ENCODE data around the gene TUFT1. TPM values are rescaled to one million over a fixed set of nuclear protein-coding genes. Genes with fewer than 3 reads are reported as not detected.

TUFT1 gene
- total and polyA plus RNA-seq, 2 of the 13 experiments (the other 11 are each of a cell fraction or from before 2014, with no cell fraction given): 6.4 to 7.3 TPM

DNA sequence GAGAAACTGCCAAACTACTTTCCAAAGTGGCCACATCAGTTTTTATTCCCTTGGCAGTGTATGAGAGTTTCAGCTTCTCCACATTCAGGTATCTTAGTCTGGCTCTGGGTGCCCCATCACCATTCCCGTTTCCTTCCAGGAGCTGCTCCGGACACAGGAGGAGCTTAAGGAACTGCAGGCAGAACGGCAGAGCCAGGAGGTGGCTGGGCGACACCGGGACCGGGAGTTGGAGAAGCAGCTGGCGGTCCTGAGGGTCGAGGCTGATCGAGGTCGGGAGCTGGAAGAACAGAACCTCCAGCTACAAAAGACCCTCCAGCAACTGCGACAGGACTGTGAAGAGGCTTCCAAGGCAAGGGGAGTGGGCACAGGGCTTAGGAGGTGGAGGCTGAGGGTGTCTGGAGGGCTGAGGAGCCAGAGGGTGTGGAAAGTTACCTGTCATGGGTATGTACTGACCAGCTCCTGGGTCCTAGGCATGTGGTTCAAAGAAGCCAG, 10.9 kb upstream of the TUFT1 start (continued):
- TF ChIP-seq ZNF326 (CRISPR knock-in tag; IDR thresholded peaks at IDR 0.05; ENCODE audit: borderline replicate concordance): no peak
- TF ChIP-seq ZNF879 (CRISPR knock-in tag; IDR thresholded peaks at IDR 0.05): no peak

DNA sequence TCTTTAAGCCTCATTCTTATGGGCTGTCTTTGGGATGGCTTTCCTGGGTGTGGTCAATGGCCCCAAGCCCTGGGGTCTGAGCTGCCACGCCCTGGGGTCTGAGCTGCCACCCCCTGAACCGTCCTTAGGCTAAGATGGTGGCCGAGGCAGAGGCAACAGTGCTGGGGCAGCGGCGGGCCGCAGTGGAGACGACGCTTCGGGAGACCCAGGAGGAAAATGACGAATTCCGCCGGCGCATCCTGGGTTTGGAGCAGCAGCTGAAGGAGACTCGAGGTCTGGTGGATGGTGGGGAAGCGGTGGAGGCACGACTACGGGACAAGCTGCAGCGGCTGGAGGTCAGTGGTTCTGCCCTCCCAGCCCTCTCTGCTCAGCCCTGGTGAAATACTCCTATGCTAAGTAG, 10.3 kb upstream of the TUFT1 start:
- no peaks in the 10 kb centered on the region for H4K20me1 ChIP-seq (ENCODE audit: insufficient read depth, low read length)
- ATAC-seq: no peak
- in situ Hi-C loops (cut with HindIII; ENCODE audit: extremely low pct_ligation_motif_present, low pct_unique_long_range_greater_than_20kb) (loop anchor here (25.0 kb wide), 1 partner anchor 208 kb away; no protein-coding TSS in a partner anchor), intact Hi-C loops (cut with micrococcal nuclease; ENCODE audit: unreplicated experiment) (no loop called here)
- no peak overlapping the region for H3K9ac ChIP-seq (ENCODE audit: insufficient read depth, low read depth, low read length)
- no peak for FAIRE-seq
- BruUV-seq (replicated peaks): no TSS peak
- DNase-seq (ENCODE audit: low spot score): no peak
- no peak overlapping the region for H3K4me2 ChIP-seq (ENCODE audit: low read depth, low read length)
- H3K4me1 ChIP-seq (ENCODE audit: insufficient read depth, low read length): peaks cover under 1% of the 10 kb centered on the region; the same call in 1 of the 2 replicates
- no peaks in the 10 kb centered on the region for H3K79me2 ChIP-seq (ENCODE audit: insufficient read depth, low read length)
- no peak overlapping the region for H3K27ac ChIP-seq (ENCODE audit: extremely low read length, insufficient read depth, low read length)
- no peaks in the 10 kb centered on the region for H3K9me3 ChIP-seq (ENCODE audit: low read length)
- H3K4me3 ChIP-seq (replicated peaks in 1 of 3; ENCODE audit: insufficient read depth in 1 of 3, low read depth in 2 of 3, low read length in 3 of 3): no peak overlapping the region
- POLR2A ChIA-PET: interaction anchor here (1.1 kb wide), 1 partner anchor 10 kb away, joined by 3 read pairs; no protein-coding TSS in a partner anchor
- no peaks in the 10 kb centered on the region for H3K36me3 ChIP-seq (replicated peaks in 1 of 2; ENCODE audit: control insufficient read depth in 1 of 2, insufficient read depth in 2 of 2, low read length in 2 of 2)
- CTCF ChIA-PET (ENCODE audit: low intra/inter-chr PET ratio, low total read pairs): no interaction called here
- no peaks in the 10 kb centered on the region for H3K27me3 ChIP-seq (ENCODE audit: control insufficient read depth in 1 of 2, insufficient read depth in 2 of 2, low read length in 2 of 2)
- no peak overlapping the region for H2AFZ ChIP-seq (ENCODE audit: low read length)
- 92% methylated on average over 18 of the region's 18 CpGs for WGBS (ENCODE audit: low lambda C conversion rate)
- TF ChIP-seq NCOA5 (CRISPR knock-in tag; IDR thresholded peaks at IDR 0.05) (no peak), PHF21A (CRISPR knock-in tag; IDR thresholded peaks at IDR 0.05) (no peak), SMAD9 (CRISPR knock-in tag; IDR thresholded peaks at IDR 0.05) (no peak), HNF4A (CRISPR knock-in tag; IDR thresholded peaks at IDR 0.05) (no peak), GATAD1 (CRISPR knock-in tag; IDR thresholded peaks at IDR 0.05) (no peak), TMF1 (CRISPR knock-in tag; IDR thresholded peaks at IDR 0.05; ENCODE audit: low read depth) (no peak), GABPA (IDR thresholded peaks at IDR 0.05; ENCODE audit: low read depth, low read length) (no peak), GABPA (CRISPR knock-in tag; IDR thresholded peaks at IDR 0.05; ENCODE audit: low read depth) (no peak), TOPORS (CRISPR knock-in tag; IDR thresholded peaks at IDR 0.05) (no peak), ZFAT (CRISPR knock-in tag; conservative IDR thresholded peaks at IDR 0.05) (no peak), ZNF101 (CRISPR knock-in tag; IDR thresholded peaks at IDR 0.05; ENCODE audit: borderline replicate concordance, low read depth) (no peak), ZNF530 (CRISPR knock-in tag; IDR thresholded peaks at IDR 0.05; ENCODE audit: low read depth) (no peak), ZNF556 (CRISPR knock-in tag; IDR thresholded peaks at IDR 0.05; ENCODE audit: borderline replicate concordance) (no peak), U2AF1 (optimal IDR thresholded peaks at IDR 0.05; ENCODE audit: low read depth, low read length) (no peak), CBFB (CRISPR knock-in tag; IDR thresholded peaks at IDR 0.05) (no peak), ZNF749 (CRISPR knock-in tag; IDR thresholded peaks at IDR 0.05; ENCODE audit: borderline replicate concordance) (no peak), ZNF136 (CRISPR knock-in tag; IDR thresholded peaks at IDR 0.05; ENCODE audit: low read depth) (no peak), ZNF678 (CRISPR knock-in tag; IDR thresholded peaks at IDR 0.05) (no peak), ZNF782 (CRISPR knock-in tag; IDR thresholded peaks at IDR 0.05; ENCODE audit: borderline replicate concordance) (no peak)
- TF ChIP-seq, protein P1, sequence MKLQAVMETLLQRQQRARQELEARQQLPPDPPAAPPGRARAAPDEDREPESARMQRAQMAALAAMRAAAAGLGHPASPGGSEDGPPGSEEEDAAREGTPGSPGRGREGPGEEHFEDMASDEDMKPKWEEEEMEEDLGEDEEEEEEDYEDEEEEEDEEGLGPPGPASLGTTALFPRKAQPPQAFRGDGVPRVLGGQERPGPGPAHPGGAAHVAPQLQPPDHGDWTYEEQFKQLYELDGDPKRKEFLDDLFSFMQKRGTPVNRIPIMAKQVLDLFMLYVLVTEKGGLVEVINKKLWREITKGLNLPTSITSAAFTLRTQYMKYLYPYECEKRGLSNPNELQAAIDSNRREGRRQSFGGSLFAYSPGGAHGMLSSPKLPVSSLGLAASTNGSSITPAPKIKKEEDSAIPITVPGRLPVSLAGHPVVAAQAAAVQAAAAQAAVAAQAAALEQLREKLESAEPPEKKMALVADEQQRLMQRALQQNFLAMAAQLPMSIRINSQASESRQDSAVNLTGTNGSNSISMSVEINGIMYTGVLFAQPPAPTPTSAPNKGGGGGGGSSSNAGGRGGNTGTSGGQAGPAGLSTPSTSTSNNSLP (IDR thresholded peaks at IDR 0.05; ENCODE audit: low read depth, low read length): no peak
